Esophagus muscularis mucosa (tissue), 4 donors: Measurements from ENCODE around the gene PAWR.

Source experiments
- CTCF ChIP-seq, 3 experiments: fragments of 200-600 bp in 2 of 3; fragments of 450-650 bp in 1 of 3; sonication (generic) in 2 of 3; IDR thresholded peaks; one replicate each; pipeline ENCODE4 v1.5.1; 2017 to 2019; ENCODE audit warnings: antibody characterized with exemption in 3 of 3, mild to moderate bottlenecking in 2 of 3, moderate library complexity in 1 of 3
- EP300 ChIP-seq: sonication (generic); formaldehyde crosslinking; IDR thresholded peaks from one replicate; pipeline ENCODE4 v1.6.1; 2017; ENCODE audit warnings: antibody characterized with exemption
- POLR2AphosphoS5 ChIP-seq, 2 donors: sonication (generic); formaldehyde crosslinking; IDR thresholded peaks; one replicate each; pipeline ENCODE4 v1.6.1; 2017; ENCODE audit warnings: antibody characterized with exemption in 2 of 2

- TF ChIP-seq CTCF (IDR thresholded peaks at IDR 0.05) (no peak), POLR2AphosphoS5 (IDR thresholded peaks at IDR 0.05) (no peak), EP300 (no peak)
Observed at GRCh38 chr12:79563021-79563740, 127.6 kb downstream of the PAWR start.
